Measurements from ENCODE around the gene FATE1.
"Not testable (repeated sequence)": the region's sequence is repeated elsewhere in the genome, so short reads cannot be mapped to it uniquely, and the experiment has no call there.

The FATE1 gene, protein sequence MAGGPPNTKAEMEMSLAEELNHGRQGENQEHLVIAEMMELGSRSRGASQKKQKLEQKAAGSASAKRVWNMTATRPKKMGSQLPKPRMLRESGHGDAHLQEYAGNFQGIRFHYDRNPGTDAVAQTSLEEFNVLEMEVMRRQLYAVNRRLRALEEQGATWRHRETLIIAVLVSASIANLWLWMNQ

DNA sequence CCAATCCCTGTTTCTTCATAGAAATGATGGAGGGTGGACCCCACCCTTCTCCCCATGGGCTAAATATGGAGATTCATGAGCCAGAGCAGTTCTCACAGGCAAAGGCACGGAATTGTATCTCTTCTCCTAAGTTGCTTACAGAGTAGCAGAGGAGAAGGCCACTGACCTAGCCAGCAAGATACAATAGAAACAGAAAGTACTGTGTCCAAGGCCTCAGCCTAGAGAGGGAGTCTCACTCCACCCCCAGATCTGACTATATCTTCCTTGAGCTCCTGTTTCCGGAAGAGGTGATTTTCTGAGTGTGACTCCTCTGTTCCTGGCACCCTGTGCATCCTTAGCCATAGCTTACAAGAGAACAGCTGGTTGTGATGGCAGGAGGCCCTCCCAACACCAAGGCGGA, at the start of gene FATE1:
FATE1 (plus strand) TSS at position 284 of the 400 bp plus-strand sequence; CDS start at position 369, 85 bp downstream.
- Histone ChIP-seq H3K36me3 (ENCODE audit: insufficient read depth, low read length) (no peaks in the 10 kb centered on the region), H3K4me1 (ENCODE audit: insufficient read depth, low read length) (no peaks in the 10 kb centered on the region), H3K27me3 (ENCODE audit: insufficient read depth, low read length) (no peaks in the 10 kb centered on the region), H2AFZ (ENCODE audit: low read depth, low read length) (no peak within 1 kb of the TSS), H3K4me3 (ENCODE audit: low read length) (no peak within 1 kb of the TSS), H3K9me3 (ENCODE audit: low read length) (no peaks in the 10 kb centered on the region)

DNA sequence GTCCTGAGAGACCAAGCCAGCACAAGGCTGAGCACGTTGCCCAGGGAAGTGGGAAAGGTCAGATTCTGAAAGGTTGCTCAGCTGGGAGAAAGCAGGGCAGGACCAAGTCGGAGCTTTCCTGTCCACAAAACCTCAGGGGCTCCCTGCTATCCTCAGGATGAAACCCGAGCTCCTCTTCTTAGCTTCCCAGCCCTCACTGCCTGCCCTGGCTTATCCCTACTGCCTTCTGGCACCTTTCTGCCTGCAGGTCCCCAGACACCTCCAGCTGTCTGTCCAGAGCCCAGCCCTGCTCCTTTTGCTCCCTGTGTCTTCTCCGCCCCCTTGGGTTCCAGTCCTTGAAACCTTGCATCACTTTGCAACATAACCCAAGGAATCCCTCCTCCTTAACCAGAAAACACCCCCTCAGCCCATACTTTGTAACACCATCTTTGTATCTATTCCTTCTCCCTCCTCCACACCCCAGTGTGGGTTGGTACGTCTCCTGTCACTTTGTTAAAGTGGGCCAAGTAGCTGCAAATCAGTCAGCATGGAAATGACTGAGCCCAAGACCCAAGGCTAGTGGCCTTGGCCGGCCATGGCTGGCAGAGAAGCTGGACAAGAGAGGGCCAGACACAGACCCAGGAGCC, 40.6 kb upstream of the FATE1 start:
- no peaks in the 10 kb centered on the region for H3K36me3 ChIP-seq (ENCODE audit: insufficient read depth, low read length)
- no peak overlapping the region for H2AFZ ChIP-seq (ENCODE audit: low read depth, low read length)
- H3K27me3 ChIP-seq (ENCODE audit: insufficient read depth, low read length): peaks cover 2% of the 10 kb centered on the region
- H3K9me3 ChIP-seq (ENCODE audit: low read length): no peaks in the 10 kb centered on the region
- no peak overlapping the region for H3K4me3 ChIP-seq (ENCODE audit: low read length)
- H3K4me1 ChIP-seq (ENCODE audit: insufficient read depth, low read length): no peaks in the 10 kb centered on the region

DNA sequence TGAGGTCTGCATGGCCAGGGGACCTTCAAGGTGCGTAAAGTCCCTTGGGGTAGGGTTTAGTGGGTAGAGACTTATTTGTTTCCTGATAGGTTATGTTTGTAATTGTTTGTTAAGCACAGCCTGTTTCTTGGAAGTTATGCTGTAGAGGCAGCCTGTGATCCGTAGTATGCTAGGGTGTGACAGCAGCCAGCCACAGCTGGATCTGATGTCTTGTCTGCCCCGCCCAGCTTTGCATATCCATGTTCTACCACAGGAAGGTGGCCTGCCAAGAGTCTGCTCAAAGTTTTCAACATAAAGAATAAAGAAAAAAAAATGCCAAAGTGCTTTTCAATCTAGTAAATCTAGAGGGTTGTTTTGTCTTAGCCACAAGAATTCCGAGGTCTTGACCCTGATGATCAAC, 39.6 kb upstream of the FATE1 start:
- no peaks in the 10 kb centered on the region for H3K9me3 ChIP-seq (ENCODE audit: low read length)
- no peaks in the 10 kb centered on the region for H3K36me3 ChIP-seq (ENCODE audit: insufficient read depth, low read length)
- no peak overlapping the region for H3K4me3 ChIP-seq (ENCODE audit: low read length)
- H3K4me1 ChIP-seq (ENCODE audit: insufficient read depth, low read length): no peaks in the 10 kb centered on the region
- H2AFZ ChIP-seq (ENCODE audit: low read depth, low read length): no peak overlapping the region
- peaks cover 2% of the 10 kb centered on the region for H3K27me3 ChIP-seq (ENCODE audit: insufficient read depth, low read length)

DNA sequence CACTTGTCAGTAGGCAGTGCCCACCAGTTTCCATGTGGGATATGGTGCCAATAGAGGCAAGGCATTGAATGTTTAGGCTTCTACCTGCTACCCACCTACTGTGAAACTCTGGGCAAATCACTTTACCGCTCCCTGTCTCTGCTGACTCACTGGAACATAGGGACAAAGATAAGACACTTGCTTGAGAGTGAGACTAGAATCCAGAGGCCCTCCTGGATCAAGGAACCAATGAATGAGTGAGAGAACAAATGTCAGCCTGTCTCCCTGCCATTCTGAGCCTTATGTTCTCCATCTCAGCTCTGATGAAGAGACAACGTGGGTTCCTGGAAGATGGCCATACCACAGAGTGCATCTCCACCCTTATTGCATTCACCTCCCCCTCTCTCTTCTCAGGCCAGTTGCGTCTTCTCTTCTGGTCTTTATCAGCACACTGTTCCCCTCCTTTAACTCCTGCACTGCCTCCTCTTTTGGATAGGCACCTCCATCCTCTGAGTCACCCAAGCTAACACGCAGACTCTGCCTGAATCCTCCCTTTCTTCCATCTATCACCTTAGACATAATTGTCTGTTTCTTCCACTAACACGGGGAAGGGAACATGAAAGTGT, 35.9 kb upstream of the FATE1 start:
- no peak overlapping the region for H2AFZ ChIP-seq (ENCODE audit: low read depth, low read length)
- no peaks in the 10 kb centered on the region for H3K36me3 ChIP-seq (ENCODE audit: insufficient read depth, low read length)
- no peaks in the 10 kb centered on the region for H3K27me3 ChIP-seq (ENCODE audit: insufficient read depth, low read length)
- H3K4me1 ChIP-seq (ENCODE audit: insufficient read depth, low read length): no peaks in the 10 kb centered on the region
- no peak overlapping the region for H3K4me3 ChIP-seq (ENCODE audit: low read length)
- H3K9me3 ChIP-seq (ENCODE audit: low read length): no peaks in the 10 kb centered on the region

DNA sequence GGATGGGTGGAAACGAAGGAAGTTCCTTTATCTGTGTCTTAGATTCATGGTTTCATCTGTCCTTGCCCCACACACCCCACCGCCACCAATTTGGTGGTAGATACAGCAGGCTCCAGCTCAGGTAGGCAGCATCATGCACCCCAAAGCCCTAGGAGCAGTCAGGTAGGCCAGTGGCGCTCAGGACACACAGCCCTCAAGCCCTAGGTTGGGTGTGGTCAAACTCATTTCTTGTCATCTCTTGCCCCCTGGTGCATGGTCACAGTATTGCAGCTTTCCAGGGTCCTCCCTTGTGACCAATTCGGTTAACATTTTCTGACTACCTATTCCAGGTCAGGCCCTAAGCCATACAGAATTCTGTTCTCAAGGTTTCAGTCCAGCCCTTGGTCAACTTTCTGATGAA, 35.0 kb upstream of the FATE1 start:
- Histone ChIP-seq H3K4me1 (ENCODE audit: insufficient read depth, low read length) (no peaks in the 10 kb centered on the region), H3K27me3 (ENCODE audit: insufficient read depth, low read length) (no peaks in the 10 kb centered on the region), H2AFZ (ENCODE audit: low read depth, low read length) (no peak overlapping the region), H3K36me3 (ENCODE audit: insufficient read depth, low read length) (no peaks in the 10 kb centered on the region), H3K4me3 (ENCODE audit: low read length) (no peak overlapping the region), H3K9me3 (ENCODE audit: low read length) (no peaks in the 10 kb centered on the region)

DNA sequence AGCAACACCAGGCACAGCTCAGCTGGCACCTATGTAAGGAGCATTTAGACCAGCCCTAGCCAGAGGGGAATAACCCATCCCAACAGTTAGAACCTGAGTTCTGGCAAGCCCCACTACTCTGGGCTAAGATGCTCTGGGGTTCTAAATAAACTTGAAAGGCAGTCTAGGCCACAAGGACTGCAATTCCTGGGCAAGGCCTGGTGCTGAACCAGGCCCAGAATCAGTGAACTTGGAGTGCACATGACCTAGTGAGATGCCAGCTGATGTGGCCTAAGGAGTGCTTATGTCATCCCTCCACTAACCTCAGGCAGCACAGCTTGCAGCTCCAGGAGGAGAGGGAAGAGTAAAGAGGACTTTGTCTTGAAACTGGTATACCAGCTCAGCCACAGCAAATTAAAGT, 28.2 kb upstream of the FATE1 start:
- no peak overlapping the region for H3K4me3 ChIP-seq (ENCODE audit: low read length)
- no peaks in the 10 kb centered on the region for H3K4me1 ChIP-seq (ENCODE audit: insufficient read depth, low read length)
- H3K9me3 ChIP-seq (ENCODE audit: low read length): no peaks in the 10 kb centered on the region
- no peak overlapping the region for H2AFZ ChIP-seq (ENCODE audit: low read depth, low read length)
- H3K27me3 ChIP-seq (ENCODE audit: insufficient read depth, low read length): peaks cover 2% of the 10 kb centered on the region
- no peaks in the 10 kb centered on the region for H3K36me3 ChIP-seq (ENCODE audit: insufficient read depth, low read length)

DNA sequence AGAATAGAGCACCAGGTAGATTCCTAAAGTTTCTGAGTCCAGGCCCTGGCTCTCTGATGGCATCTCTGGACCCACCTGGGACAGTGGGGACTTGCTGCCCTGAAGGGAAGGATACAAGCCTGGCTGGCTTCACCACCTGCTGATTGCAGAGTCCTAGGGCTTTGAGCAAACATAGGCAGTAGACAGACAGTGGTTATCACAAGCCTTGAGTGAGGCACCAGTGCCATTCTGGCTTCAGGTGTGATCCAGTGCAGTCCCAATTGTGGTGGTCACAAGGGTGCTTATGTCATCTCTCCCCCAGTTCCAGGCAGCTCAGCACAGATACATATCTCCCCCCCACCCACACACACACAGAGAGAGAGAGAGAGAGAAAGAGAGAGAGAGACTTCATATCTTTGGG, 27.1 kb upstream of the FATE1 start:
- Histone ChIP-seq H3K4me3 (ENCODE audit: low read length) (no peak overlapping the region), H3K27me3 (ENCODE audit: insufficient read depth, low read length) (peaks cover 12% of the 10 kb centered on the region), H3K4me1 (ENCODE audit: insufficient read depth, low read length) (no peaks in the 10 kb centered on the region)

DNA sequence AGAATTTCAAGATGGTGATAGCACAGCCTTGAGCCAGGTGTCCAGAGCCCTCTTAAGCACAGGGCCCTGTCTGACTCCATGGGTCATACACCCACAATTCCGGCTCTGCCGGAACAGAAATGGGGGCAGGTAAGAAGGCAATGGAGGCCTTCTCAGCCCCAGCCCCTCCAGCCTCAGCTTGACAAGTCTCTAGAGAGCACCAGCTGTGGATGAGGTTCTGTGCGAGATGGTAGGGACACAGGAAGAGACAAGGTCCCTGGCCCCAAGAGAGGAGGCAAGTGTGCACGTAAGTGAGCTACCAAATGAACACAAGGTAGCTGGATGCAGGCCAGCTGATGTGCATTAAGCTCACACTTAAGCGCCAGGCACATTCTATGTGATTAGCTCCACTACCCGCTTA, 23.0 kb upstream of the FATE1 start:
- Histone ChIP-seq H3K36me3 (ENCODE audit: insufficient read depth, low read length) (no peaks in the 10 kb centered on the region), H3K27me3 (ENCODE audit: insufficient read depth, low read length) (peaks cover 27% of the 10 kb centered on the region), H3K4me3 (ENCODE audit: low read length) (no peak overlapping the region), H3K9me3 (ENCODE audit: low read length) (no peaks in the 10 kb centered on the region), H3K4me1 (ENCODE audit: insufficient read depth, low read length) (no peaks in the 10 kb centered on the region), H2AFZ (ENCODE audit: low read depth, low read length) (no peak overlapping the region)

More for the DNA sequence above, 27.1 kb upstream of the FATE1 start:
- Histone ChIP-seq H3K9me3 (ENCODE audit: low read length) (no peaks in the 10 kb centered on the region), H2AFZ (ENCODE audit: low read depth, low read length) (no peak overlapping the region), H3K36me3 (ENCODE audit: insufficient read depth, low read length) (no peaks in the 10 kb centered on the region)

DNA sequence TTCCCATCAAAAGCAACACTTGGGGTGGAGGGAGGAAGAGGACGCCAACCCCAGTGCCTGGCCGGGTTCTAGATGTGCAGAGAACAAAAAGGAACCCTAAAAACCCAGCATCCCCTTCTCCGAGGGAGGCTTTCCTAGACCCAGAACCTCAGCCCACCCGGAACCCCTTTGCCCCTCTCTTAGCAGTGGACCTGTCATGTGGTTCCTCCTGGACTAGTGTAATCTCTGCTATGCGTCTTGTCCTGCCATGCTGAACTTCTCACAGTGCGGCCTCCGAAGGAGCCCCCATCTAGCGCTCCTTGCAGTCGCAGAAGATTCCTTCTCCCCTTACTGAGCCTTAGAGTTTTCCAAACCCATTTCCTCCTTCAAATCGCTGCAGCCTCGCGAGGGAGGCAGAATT, 21.7 kb upstream of the FATE1 start:
- Histone ChIP-seq H3K4me1 (ENCODE audit: insufficient read depth, low read length) (no peaks in the 10 kb centered on the region), H3K9me3 (ENCODE audit: low read length) (no peaks in the 10 kb centered on the region), H3K27me3 (ENCODE audit: insufficient read depth, low read length) (peaks cover 27% of the 10 kb centered on the region), H2AFZ (ENCODE audit: low read depth, low read length) (no peak overlapping the region), H3K36me3 (ENCODE audit: insufficient read depth, low read length) (no peaks in the 10 kb centered on the region), H3K4me3 (ENCODE audit: low read length) (no peak overlapping the region)

DNA sequence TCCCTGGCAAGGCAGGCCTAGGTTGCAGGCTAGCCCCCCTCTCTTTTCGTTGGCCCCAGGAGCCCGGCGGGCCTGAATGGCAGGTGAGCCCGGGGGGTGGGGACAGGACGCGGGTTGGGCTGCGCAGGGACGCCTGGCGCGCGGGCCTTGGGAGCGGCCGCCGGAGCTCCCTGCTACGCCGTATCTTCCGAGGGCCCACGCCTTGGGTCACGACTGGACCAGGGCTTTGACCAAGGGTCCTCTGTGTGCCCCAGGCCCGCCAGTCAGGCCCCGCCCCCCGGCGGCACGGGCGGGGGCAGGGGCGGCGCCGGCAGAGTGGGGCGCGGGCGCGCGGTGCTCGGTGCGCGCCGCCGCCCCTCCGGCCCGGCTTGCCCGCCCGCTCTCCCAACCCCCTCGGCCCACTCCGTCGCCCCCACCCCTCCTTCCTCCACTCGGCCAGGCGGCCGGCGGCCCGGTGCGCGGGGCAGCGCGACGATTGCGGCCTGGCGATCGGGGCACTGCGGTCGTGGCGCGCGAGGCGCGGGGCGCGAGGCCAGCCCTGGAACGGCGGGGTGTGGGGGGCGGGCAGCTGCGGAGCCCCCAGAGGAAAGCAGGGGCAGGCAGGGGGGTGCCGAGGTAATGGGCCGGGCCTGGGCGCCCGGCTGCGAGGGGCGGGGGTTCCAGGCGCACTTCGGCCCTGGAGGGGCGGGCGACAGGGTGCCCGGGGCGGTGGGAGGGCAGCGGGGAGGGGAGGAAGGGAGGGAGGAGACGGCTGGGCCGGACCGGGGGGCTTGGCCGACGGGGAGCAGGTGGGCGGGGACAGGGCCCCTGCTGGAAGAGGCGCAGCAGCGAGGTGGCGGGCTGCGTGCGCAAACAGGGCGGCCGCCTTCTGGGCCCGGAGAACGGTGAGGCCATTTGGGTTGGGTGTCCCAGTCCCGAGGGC, 20.9 kb upstream of the FATE1 start, which contains the start of gene PRRG3:
PRRG3 (plus strand) TSS at position 798 of the 922 bp plus-strand sequence. CDS start 3,357 bp downstream, outside the sequence.
- H3K27me3 ChIP-seq (ENCODE audit: insufficient read depth, low read length): peaks cover 27% of the 10 kb centered on the region
- H3K4me3 ChIP-seq (ENCODE audit: low read length): no peak within 1 kb of the TSS
- H3K4me1 ChIP-seq (ENCODE audit: insufficient read depth, low read length): no peaks in the 10 kb centered on the region
- no peaks in the 10 kb centered on the region for H3K36me3 ChIP-seq (ENCODE audit: insufficient read depth, low read length)
- H2AFZ ChIP-seq (ENCODE audit: low read depth, low read length): no peak within 1 kb of the TSS
- H3K9me3 ChIP-seq (ENCODE audit: low read length): no peaks in the 10 kb centered on the region

DNA sequence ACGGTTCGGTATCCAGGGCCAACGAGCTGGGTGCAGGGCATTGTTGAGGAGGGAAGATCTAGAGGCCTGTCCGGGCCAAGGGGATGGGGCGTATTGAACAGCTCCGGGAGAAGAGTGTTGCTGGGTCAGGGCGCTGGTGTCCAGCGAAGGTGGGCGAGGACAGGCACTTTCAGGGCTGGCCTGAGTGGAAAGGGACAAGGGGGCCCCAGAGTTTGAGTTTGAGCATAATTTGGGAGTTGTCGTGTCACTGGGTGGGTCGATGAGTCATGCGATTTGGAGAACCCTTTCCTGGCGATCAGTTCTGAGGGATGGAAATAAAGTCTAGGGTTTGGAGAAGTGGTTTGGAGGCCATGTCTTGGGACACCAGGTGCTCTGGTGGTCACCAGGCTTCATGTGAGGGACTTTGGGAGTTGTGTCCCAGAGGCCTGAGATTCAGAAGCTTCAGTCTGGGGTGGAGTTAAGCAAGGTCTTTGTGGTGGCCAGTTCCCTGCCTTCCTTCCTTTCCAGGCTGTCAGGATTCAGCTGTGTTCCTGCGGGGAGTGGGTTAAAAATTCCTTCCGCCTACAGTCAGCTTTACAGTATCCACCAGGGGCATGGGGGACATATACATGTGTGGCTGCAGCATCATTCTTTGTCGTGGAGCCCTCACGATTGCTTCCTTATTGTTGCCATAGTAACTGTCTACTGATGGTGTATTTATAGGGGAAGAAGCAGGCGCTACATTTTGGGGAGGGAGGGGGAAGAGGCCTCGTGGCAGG, 20.1 kb upstream of the FATE1 start:
- Histone ChIP-seq H3K4me1 (ENCODE audit: insufficient read depth, low read length) (no peaks in the 10 kb centered on the region), H3K4me3 (ENCODE audit: low read length) (no peak overlapping the region), H2AFZ (ENCODE audit: low read depth, low read length) (no peak overlapping the region), H3K36me3 (ENCODE audit: insufficient read depth, low read length) (no peaks in the 10 kb centered on the region), H3K9me3 (ENCODE audit: low read length) (no peaks in the 10 kb centered on the region), H3K27me3 (ENCODE audit: insufficient read depth, low read length) (peaks cover 27% of the 10 kb centered on the region)

DNA sequence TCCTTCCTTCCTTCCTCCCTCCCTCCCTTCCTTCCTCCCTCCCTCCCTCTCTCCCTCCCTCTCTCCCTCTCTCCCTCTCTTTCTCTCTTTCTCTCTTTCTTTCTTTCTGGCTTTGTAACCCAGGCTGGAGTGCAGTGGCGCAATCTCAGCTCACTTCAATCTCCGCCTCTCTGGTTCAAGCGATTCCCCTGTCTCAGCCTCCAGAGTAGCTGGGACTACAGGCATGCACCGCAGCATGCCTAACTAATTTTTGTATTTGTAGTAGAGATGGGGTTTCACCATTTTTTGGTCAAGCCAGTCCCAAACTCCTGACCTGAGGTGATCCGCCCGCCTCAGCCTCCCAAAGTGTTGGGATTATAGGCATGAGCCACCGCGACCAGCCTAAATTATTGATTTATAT, 18.8 kb upstream of the FATE1 start:
- not testable (repeated sequence) for H3K4me1 ChIP-seq (ENCODE audit: insufficient read depth, low read length); H3K36me3 ChIP-seq (ENCODE audit: insufficient read depth, low read length); H3K4me3 ChIP-seq (ENCODE audit: low read length); H3K9me3 ChIP-seq (ENCODE audit: low read length); H2AFZ ChIP-seq (ENCODE audit: low read depth, low read length)
- peaks cover 27% of the 10 kb centered on the region for H3K27me3 ChIP-seq (ENCODE audit: insufficient read depth, low read length)

Measured in neuron (in vitro differentiated cells).